A549 treated with AZD2906 at 1 μM for 4 hours (cell line): ENCODE measurements around the gene CDH5. TPM values are rescaled to one million over a fixed set of nuclear protein-coding genes. Genes with fewer than 3 reads are reported as not detected.

Source experiments
- total RNA-seq: library from RNA; stranded (reverse); fragments of 200-300 nt; extraction: Qiagen RNA extraction; gene quantifications from 5 replicates; pipeline ENCODE4 v1.2.3, GENCODE V29; 2022

The CDH5 gene
- 0.15 to 0.23 TPM (median 0.17 TPM) in 5 replicates for total RNA-seq

GRCh38 chr16:66366433-66367299, at the start of gene CDH5:
TSS of gene CDH5 (plus strand) at chr16:66366691. CDS start at chr16:66379338, 12,647 bp downstream.

GRCh38 chr16:66427036-66427860, 60.8 kb downstream of the CDH5 start, which contains the start of gene BEAN1:
TSS of gene BEAN1 (plus strand) at chr16:66427295. CDS start at chr16:66437677, 10,382 bp downstream.

Other genes with a start within 250 kb of the CDH5 start
- 5.0 to 6.7 TPM (median 5.7 TPM) in 5 replicates for gene BEAN1, start 60.6 kb downstream of the CDH5 start, total RNA-seq
- 17.7 to 21.1 TPM (median 18.7 TPM) in 5 replicates for gene TK2, start 183.4 kb downstream of the CDH5 start, total RNA-seq
- 61.7 to 67.5 TPM (median 65.4 TPM) in 5 replicates for gene CKLF, start 185.9 kb downstream of the CDH5 start, total RNA-seq
- 1.1 to 1.6 TPM (median 1.5 TPM) in 5 replicates for gene CMTM1, start 199.7 kb downstream of the CDH5 start, total RNA-seq
- not detected in 5 replicates for gene CMTM2, start 212.8 kb downstream of the CDH5 start, total RNA-seq
- gene CMTM3, start 238.0 kb downstream of the CDH5 start, total RNA-seq: 98.3 to 109 TPM (median 103 TPM) in 5 replicates